ENCODE results near the gene LUZP2.
A peak's percentile ranks its signal among the peaks of the same experiment; 100 is the strongest.

LUZP2 gene

DNA sequence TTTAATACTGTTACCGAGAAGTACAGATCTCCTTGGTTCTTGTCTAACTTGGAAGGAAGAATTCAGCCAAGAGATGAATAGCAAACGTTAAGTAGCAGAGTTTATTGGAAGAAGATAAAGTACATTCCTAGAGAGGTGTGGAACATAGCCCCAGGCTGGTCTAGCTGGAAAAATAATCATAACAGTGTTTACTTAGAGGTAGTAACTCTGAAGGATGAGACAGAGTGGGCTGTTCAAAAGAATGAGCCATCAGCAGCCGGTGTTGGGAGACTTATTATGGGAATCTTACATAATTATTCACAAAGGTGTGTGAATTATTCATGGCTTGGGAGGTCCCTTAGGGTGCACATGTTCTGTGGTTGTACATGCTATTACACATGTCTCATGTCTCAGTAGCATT lies 276.5 kb downstream of the LUZP2 start:
- Histone ChIP-seq H3K79me2 (ENCODE audit: low read length) (no peaks in the 10 kb centered on the region), H3F3A (ENCODE audit: insufficient read depth, low read length) (no peaks in the 10 kb centered on the region), H2AFZ (ENCODE audit: low read length) (no peak overlapping the region), H3K27ac (ENCODE audit: low read length) (no peak overlapping the region), H4K20me1 (ENCODE audit: insufficient read depth, low read length) (no peaks in the 10 kb centered on the region), H3K4me2 (ENCODE audit: low read depth, low read length) (no peak overlapping the region), H3K9me3 (replicated peaks; ENCODE audit: insufficient read depth, low read length) (no peaks in the 10 kb centered on the region), H3K27me3 (replicated peaks; ENCODE audit: insufficient read depth, low read length) (no peaks in the 10 kb centered on the region), H3K4me1 (ENCODE audit: low read length) (no peaks in the 10 kb centered on the region), H3K9me2 (replicated peaks; ENCODE audit: insufficient read depth, low read length) (no peaks in the 10 kb centered on the region), H3K9ac (ENCODE audit: low read length) (no peak overlapping the region), H3K36me3 (replicated peaks; ENCODE audit: insufficient read depth, low read length) (no peaks in the 10 kb centered on the region), H3K4me3 (ENCODE audit: low read length) (no peak overlapping the region)
- TF ChIP-seq EZH2phosphoT487 (IDR thresholded peaks at IDR 0.05; ENCODE audit: low read length) (no peak), EZH2 (optimal IDR thresholded peaks at IDR 0.05; ENCODE audit: low read depth, low read length) (no peak)
- TF ChIP-seq, protein P1, sequence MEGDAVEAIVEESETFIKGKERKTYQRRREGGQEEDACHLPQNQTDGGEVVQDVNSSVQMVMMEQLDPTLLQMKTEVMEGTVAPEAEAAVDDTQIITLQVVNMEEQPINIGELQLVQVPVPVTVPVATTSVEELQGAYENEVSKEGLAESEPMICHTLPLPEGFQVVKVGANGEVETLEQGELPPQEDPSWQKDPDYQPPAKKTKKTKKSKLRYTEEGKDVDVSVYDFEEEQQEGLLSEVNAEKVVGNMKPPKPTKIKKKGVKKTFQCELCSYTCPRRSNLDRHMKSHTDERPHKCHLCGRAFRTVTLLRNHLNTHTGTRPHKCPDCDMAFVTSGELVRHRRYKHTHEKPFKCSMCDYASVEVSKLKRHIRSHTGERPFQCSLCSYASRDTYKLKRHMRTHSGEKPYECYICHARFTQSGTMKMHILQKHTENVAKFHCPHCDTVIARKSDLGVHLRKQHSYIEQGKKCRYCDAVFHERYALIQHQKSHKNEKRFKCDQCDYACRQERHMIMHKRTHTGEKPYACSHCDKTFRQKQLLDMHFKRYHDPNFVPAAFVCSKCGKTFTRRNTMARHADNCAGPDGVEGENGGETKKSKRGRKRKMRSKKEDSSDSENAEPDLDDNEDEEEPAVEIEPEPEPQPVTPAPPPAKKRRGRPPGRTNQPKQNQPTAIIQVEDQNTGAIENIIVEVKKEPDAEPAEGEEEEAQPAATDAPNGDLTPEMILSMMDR (IDR thresholded peaks at IDR 0.05; ENCODE audit: low read length), result no peak
- no peak for DNase-seq

DNA sequence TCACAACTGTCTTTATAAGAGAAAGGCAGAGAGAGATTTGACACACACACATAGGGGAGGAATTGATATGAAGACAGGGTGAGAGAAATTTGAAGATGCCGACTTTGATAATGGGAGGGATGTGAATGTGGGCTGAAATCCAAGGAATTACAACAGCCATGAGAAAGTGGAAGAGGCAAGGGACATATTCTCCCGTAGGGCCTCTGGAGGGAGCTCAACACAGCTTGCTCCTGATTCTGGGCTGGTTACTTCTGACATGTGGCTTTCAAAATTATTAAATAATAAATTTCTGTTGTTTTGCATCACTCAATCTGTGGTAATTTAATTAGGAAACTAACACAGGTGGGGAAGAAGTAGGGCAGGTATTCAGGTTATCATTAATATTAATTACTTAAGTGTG lies 282.9 kb downstream of the LUZP2 start:
- no peak overlapping the region for H3K27ac ChIP-seq (ENCODE audit: low read length)
- H3K27me3 ChIP-seq (replicated peaks; ENCODE audit: insufficient read depth, low read length), result no peaks in the 10 kb centered on the region
- H4K20me1 ChIP-seq (ENCODE audit: insufficient read depth, low read length), result no peaks in the 10 kb centered on the region
- H3K79me2 ChIP-seq (ENCODE audit: low read length), result no peaks in the 10 kb centered on the region
- TF ChIP-seq EZH2 (optimal IDR thresholded peaks at IDR 0.05; ENCODE audit: low read depth, low read length) (no peak), EZH2phosphoT487 (IDR thresholded peaks at IDR 0.05; ENCODE audit: low read length) (no peak)
- TF ChIP-seq, protein P1 (IDR thresholded peaks at IDR 0.05; ENCODE audit: low read length), result no peak
- H3K9me3 ChIP-seq (replicated peaks; ENCODE audit: insufficient read depth, low read length), result no peaks in the 10 kb centered on the region
- DNase-seq, result no peak
- H3K4me1 ChIP-seq (ENCODE audit: low read length), result peaks cover 25% of the 10 kb centered on the region
- no peaks in the 10 kb centered on the region for H3K9me2 ChIP-seq (replicated peaks; ENCODE audit: insufficient read depth, low read length)
- peaks cover 11% of the 10 kb centered on the region; the same call in 1 of the 2 replicates for H3F3A ChIP-seq (ENCODE audit: insufficient read depth, low read length)
- H3K4me3 ChIP-seq (ENCODE audit: low read length), result no peak overlapping the region
- H3K4me2 ChIP-seq (ENCODE audit: low read depth, low read length), result no peak overlapping the region
- no peak overlapping the region for H2AFZ ChIP-seq (ENCODE audit: low read length)
- no peak overlapping the region for H3K9ac ChIP-seq (ENCODE audit: low read length)
- no peaks in the 10 kb centered on the region for H3K36me3 ChIP-seq (replicated peaks; ENCODE audit: insufficient read depth, low read length)

DNA sequence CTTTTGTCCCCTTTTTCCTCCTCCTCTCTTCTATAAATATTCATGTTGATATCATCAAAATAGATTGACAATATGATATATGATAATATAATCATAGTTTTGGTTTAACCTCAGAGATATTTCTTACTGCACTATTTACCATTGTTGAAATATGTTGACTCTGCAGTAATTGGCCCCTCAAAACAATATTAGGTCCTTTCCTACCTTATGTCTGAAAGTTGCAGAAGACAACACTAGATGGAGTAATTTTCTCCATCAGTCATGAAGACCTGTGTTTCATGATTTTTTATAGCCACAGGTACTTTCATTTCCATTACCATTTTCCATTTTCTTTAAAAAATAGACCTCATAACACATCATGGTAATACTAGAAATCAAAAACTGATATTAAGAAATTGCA lies 284.4 kb downstream of the LUZP2 start:
- H3K4me2 ChIP-seq (ENCODE audit: low read depth, low read length), result peak overlapping the region; percentile 16; the same call in 1 of the 2 replicates
- H3K79me2 ChIP-seq (ENCODE audit: low read length), result no peaks in the 10 kb centered on the region
- H3K4me3 ChIP-seq (ENCODE audit: low read length), result no peak overlapping the region
- H3K9me3 ChIP-seq (replicated peaks; ENCODE audit: insufficient read depth, low read length), result no peaks in the 10 kb centered on the region
- H2AFZ ChIP-seq (ENCODE audit: low read length), result no peak overlapping the region
- DNase-seq, result peak; percentile 49
- H3K36me3 ChIP-seq (replicated peaks; ENCODE audit: insufficient read depth, low read length), result no peaks in the 10 kb centered on the region
- no peaks in the 10 kb centered on the region for H3K27me3 ChIP-seq (replicated peaks; ENCODE audit: insufficient read depth, low read length)
- H3K9ac ChIP-seq (ENCODE audit: low read length), result no peak overlapping the region
- no peaks in the 10 kb centered on the region for H3K9me2 ChIP-seq (replicated peaks; ENCODE audit: insufficient read depth, low read length)
- no peak for TF ChIP-seq EZH2 (optimal IDR thresholded peaks at IDR 0.05; ENCODE audit: low read depth, low read length)
- TF ChIP-seq, protein P1 (IDR thresholded peaks at IDR 0.05; ENCODE audit: low read length), result peak; percentile 46
- peaks cover 11% of the 10 kb centered on the region; the same call in 1 of the 2 replicates for H3F3A ChIP-seq (ENCODE audit: insufficient read depth, low read length)
- no peaks in the 10 kb centered on the region for H4K20me1 ChIP-seq (ENCODE audit: insufficient read depth, low read length)
- H3K27ac ChIP-seq (ENCODE audit: low read length), result no peak overlapping the region
- H3K4me1 ChIP-seq (ENCODE audit: low read length), result peaks cover 25% of the 10 kb centered on the region
